ENCODE results near the gene UVSSA. TPM values are rescaled to one million over a fixed set of nuclear protein-coding genes. Genes with fewer than 3 reads are reported as not detected.

UVSSA gene
- total RNA-seq, 2 donors from 2014 or later = 50.4 to 61.6 TPM

GRCh38 chr4:1374706-1375045 lies 27.7 kb downstream of the UVSSA start:
- 90 to 96% methylated on average over 14 of the region's 14 CpGs for WGBS, 2 experiments (ENCODE audit: insufficient coverage in 1 of 2, insufficient read length in 1 of 2)
- Mint-ChIP-seq H3K27me3 (ENCODE audit: insufficient read depth) (no peaks in the 10 kb centered on the region), H3K4me1 (no peaks in the 10 kb centered on the region), H3K4me3 (no peak overlapping the region), H3K9me3 (no peaks in the 10 kb centered on the region), H3K27ac (no peak overlapping the region), H3K36me3 (ENCODE audit: low read depth) (peaks cover 22% of the 10 kb centered on the region)
- no peak for TF ChIP-seq CTCF (conservative IDR thresholded peaks at IDR 0.05)
- H3K27ac ChIP-seq (ENCODE audit: low read depth, low read length) = no peak overlapping the region
- no peaks in the 10 kb centered on the region for H3K4me1 ChIP-seq (ENCODE audit: control insufficient read depth, insufficient read depth, low read length)
- no peak overlapping the region for H3K4me3 ChIP-seq (ENCODE audit: low read length)
- peaks cover 3% of the 10 kb centered on the region for H3K36me3 ChIP-seq (ENCODE audit: control insufficient read depth, insufficient read depth, low read length)
- no peaks in the 10 kb centered on the region for H3K27me3 ChIP-seq (ENCODE audit: control insufficient read depth, insufficient read depth, low read length, poor library complexity, severe bottlenecking)
- no peak for DNase-seq
- H3K9me3 ChIP-seq (ENCODE audit: control insufficient read depth, low read length) = no peaks in the 10 kb centered on the region
- H3K9ac ChIP-seq (ENCODE audit: extremely low read depth, low read length, poor library complexity, severe bottlenecking) = no peak overlapping the region

GRCh38 chr4:1375051-1375721 lies 28.2 kb downstream of the UVSSA start:
- no peak overlapping the region for H3K4me3 ChIP-seq (ENCODE audit: low read length)
- H3K36me3 ChIP-seq (ENCODE audit: control insufficient read depth, insufficient read depth, low read length) = peaks cover 3% of the 10 kb centered on the region
- Mint-ChIP-seq H3K27ac (no peak overlapping the region), H3K4me1 (no peaks in the 10 kb centered on the region), H3K9me3 (no peaks in the 10 kb centered on the region), H3K27me3 (ENCODE audit: insufficient read depth) (no peaks in the 10 kb centered on the region), H3K36me3 (ENCODE audit: low read depth) (peaks cover 22% of the 10 kb centered on the region), H3K4me3 (no peak overlapping the region)
- no peaks in the 10 kb centered on the region for H3K27me3 ChIP-seq (ENCODE audit: control insufficient read depth, insufficient read depth, low read length, poor library complexity, severe bottlenecking)
- H3K9ac ChIP-seq (ENCODE audit: extremely low read depth, low read length, poor library complexity, severe bottlenecking) = no peak overlapping the region
- no peaks in the 10 kb centered on the region for H3K4me1 ChIP-seq (ENCODE audit: control insufficient read depth, insufficient read depth, low read length)
- 95% methylated on average over 34 to 36 of the region's 36 CpGs for WGBS, 2 experiments (ENCODE audit: insufficient coverage in 1 of 2, insufficient read length in 1 of 2)
- TF ChIP-seq CTCF (conservative IDR thresholded peaks at IDR 0.05) = no peak
- H3K27ac ChIP-seq (ENCODE audit: low read depth, low read length) = no peak overlapping the region
- H3K9me3 ChIP-seq (ENCODE audit: control insufficient read depth, low read length) = no peaks in the 10 kb centered on the region
- peak; percentile 29 for DNase-seq

- TF ChIP-seq CTCF (conservative IDR thresholded peaks at IDR 0.05) = no peak
- Mint-ChIP-seq H3K9me3 (no peaks in the 10 kb centered on the region), H3K27ac (no peak overlapping the region), H3K36me3 (ENCODE audit: low read depth) (peaks cover 21% of the 10 kb centered on the region), H3K4me1 (no peaks in the 10 kb centered on the region), H3K4me3 (no peak overlapping the region), H3K27me3 (ENCODE audit: insufficient read depth) (no peaks in the 10 kb centered on the region)
- no peak overlapping the region for H3K27ac ChIP-seq (ENCODE audit: low read depth, low read length)
- DNase-seq = peak; percentile 29
- H3K4me3 ChIP-seq (ENCODE audit: low read length) = no peak overlapping the region
- H3K9me3 ChIP-seq (ENCODE audit: control insufficient read depth, low read length) = no peaks in the 10 kb centered on the region
- peaks cover 3% of the 10 kb centered on the region for H3K36me3 ChIP-seq (ENCODE audit: control insufficient read depth, insufficient read depth, low read length)
- 90 to 100% methylated on average over 10 to 17 of the region's 17 CpGs for WGBS, 2 experiments (ENCODE audit: insufficient coverage in 1 of 2, insufficient read length in 1 of 2)
- no peak overlapping the region for H3K9ac ChIP-seq (ENCODE audit: extremely low read depth, low read length, poor library complexity, severe bottlenecking)
- H3K4me1 ChIP-seq (ENCODE audit: control insufficient read depth, insufficient read depth, low read length) = no peaks in the 10 kb centered on the region
- no peaks in the 10 kb centered on the region for H3K27me3 ChIP-seq (ENCODE audit: control insufficient read depth, insufficient read depth, low read length, poor library complexity, severe bottlenecking)
These were observed 28.8 kb downstream of the UVSSA start for GRCh38 chr4:1375761-1376322.
